ENCODE results near the gene BCL2L1.

The BCL2L1 gene

DNA sequence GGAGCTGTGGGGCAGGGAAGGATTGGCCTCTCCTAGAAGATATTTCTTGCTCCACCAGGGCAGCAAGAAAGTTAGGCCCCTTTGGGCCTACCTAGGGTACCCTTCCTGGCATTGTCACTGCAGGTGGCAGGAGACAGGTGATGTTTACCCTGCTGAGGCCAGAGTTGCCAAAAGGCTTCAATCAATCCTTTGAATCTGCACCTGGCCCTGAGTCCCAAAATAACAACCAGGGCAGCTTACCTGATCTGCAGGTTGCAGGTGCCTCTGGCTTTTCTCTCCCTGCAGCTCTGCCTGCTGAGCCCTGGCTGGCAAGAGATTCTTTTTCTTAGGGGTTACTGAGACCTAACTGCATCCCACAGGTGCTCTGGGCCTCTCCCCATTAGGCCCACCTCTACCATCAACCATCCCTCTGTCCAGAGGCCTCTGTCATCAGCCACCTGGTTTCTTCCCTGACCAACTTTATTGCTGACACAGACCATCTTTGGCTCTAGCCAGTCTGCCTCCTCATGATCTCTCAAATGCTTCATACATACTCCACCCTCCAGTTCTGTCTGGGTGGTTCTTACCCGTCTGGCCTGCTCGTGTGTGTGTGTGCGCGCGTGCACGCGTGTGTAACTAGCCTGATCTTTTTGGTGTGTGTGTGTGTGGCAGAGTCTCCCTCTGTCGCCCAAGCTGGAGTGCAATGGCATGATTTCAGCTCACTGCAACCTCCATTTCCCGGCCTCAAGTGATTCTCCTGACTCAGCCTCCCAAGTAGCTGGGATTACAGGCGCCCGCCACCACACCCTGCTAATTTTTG, 13.7 kb downstream of the BCL2L1 start:
- DNase-seq, result no peak

DNA sequence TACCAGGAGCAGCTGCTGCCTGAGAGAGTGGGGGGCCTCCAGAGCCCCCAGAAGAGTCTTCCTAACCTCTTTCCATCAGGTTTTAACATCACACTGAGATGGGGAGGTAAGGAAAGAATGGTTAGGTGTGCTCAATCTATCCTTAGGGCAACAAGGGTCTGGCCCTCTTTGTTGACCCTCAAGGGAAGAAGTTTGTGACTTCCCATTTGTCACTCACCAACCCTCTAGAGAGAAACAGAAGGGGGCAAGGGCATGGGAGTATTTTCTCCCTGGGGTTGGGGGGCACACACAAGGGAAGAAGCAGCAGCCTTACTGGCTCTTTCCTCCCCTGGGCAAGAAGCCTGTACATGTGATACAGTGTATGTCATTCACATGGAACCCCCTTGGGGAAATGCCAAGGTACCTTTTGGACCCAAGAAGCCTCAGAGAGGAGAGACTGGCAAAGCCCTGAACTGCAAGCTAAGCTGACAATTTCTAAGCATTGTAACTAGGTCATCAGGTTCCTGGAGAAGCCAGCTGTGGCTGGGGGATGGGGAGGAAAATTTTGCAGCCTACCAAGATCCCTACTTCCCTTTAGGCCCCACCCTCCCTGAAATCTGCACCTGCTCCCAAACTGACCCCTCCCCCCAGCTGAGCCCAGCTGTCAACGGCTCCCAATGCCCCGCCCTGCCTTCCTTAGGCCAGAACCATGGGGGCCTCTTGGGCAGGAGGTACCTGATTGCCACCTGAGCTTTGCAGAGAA, 14.5 kb downstream of the BCL2L1 start:
- DNase-seq, result no peak

DNA sequence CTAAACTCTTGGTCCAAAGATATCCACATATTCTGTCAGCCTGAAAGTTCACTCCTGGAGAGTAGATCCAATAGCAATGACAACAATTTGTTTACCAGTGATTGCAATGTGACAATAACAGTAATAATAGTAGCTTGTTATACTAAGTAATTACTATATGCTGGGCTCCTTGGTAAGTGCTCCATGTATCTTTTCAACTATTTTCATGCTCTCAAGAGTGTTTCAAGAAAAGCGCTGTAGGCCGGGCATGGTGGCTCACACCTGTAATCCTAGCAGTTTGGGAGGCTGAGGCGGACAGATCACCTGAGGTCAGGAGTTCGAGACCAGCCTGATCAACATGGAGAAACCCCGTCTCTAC, 15.4 kb downstream of the BCL2L1 start:
- no peak for DNase-seq

DNA sequence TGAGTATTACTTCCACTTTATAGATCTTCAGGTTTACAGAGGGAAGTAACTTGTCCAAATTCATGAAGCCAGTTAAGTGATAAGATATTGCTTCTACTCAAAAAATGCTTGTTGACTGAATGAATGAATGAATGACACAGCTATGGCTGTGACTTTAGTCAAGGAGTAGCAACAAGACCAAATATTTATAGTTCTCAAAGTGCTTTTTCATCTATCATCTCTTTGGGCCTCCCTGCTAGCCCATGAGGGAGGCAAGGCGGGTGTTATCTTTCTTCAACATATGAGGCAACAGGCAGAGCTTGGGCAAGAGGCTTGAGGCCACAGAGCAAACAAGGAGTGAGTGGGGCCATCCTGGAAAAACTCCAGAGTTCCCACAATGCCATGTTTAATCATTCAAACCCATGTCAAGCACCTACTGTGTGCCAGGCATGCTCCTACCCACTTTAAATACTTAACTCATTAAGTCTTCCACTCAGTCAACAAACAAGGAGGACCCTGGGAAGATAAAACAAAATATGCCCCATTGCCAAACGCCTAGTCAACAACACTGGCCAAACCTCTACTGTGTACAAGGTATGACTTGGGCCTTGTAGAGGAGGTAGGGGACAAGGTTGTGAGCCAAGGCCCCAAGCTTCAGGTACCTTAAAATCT, 15.9 kb downstream of the BCL2L1 start:
- no peak for DNase-seq

DNA sequence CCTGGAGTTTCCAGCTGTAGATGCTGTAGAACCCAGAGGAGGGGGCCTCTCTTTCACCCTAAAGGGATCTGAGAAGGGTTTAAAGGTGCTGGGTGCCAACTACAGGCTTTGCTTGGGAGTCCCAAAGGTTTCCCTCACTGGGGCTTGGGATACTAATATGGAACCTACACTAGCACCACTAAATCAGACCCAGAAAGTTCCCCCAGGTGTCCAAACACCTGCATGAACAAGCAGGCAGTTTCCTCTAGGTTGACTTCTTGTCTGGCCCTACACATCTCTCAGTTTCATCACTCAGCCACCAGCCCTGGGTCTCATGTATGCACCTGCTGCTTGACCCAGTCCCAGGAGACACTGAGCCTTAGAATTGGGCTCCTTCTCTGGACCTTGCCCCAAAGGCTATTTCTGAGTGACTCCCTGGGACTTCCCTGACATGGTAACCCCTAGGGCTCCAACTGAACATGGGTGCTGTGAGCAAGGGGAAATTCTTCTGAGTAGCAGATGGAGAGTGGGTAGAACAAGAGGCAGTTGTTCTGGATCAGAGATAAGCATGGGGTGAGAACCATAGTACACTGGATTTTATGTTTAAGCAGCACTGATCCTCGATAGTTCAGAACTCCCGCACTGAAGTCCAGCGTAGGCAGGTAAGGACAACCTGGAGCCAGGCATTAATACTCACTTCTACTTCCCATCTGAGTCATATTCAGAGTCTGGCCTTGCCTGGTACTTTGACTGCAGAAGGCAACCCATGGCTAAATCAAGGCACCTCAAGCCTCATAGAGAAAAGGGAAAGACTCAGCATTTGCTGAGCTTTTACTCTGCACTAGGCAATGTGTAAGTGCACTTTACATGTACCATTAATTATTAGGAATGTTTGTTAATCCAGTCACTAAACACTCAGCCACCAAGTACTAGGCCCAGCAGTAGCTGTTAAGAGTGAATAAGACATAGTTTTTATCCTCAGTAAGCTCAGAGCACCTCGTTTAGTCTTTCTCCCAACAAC, 16.8 kb downstream of the BCL2L1 start:
- no peak for DNase-seq

DNA sequence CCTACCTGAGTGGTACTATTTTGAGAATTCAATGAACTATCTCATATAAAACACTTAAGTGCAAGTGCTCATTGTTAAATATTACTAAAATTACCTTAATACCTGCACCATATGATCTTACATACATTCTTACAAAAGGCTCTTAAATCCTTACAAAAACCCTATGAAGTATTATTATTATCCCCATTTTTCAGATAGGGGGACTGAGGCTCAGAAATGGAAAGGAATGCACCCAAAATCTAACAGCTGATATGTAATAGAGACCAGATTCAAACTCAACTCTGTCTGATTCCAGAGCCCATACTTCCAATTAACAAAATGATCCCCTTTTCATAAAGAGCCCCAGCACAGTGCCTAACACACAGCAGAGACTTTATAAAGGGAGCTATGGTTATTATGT, 17.5 kb downstream of the BCL2L1 start:
- DNase-seq, result no peak

DNA sequence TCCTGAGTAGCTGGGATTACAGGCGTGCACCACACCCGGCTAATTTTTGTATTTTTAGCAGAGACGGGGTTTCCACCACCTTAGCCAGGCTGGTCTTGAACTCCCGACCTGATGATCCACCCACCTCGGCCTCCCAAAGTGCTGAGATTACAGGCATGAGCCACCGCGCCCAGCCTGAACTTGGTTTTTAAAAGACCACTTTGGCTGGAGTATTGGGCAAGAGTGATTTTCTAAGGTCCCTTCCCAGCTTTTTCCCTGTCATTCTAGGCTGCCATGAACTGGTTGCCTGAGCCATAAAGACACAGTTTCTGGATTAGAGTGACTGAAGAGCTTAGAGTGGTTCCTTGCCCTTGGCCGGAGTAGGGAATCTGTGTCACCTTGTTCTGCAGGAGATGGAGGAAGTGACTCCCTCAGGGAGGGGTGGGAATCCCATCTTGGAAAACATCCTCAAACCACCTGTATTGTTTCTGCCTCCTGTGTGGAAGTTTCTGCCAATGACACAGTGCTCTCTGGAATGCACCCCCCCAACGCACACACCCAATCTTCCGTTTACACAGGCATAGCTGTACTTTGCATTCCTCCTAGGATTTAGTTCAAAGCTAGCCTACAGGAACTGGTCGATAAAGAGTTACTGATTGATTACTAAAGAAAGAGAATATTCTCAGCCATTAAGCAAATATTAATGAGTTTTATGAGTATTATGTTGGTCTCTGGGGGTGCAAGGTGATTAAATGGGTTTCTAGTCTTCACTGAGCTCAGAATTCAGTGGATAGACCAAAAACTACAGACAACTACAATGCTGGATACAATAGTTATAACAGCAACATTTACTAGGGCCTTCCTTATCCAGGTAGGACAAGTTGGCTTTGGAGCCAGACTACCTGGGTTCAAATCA, 18.2 kb downstream of the BCL2L1 start:
- DNase-seq, result no peak

DNA sequence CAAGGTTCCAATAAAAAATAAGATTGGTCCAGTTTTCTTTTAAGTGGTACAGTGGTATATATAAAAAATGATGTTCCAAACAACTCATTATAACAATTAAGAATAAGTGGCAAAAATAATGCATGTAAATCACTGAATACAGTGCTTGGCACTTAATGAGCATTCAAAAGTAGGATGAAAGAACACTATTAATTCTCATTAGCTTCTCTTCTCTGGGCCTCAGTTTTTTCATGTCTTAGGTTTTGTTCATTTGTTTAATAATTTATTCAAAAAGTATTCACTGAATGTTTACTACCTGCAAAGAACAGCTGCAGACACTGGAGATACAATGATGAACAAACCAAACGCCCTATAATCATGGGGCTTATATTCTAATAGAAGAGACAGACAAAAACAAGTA, 21.1 kb downstream of the BCL2L1 start:
- no peak for DNase-seq

DNA sequence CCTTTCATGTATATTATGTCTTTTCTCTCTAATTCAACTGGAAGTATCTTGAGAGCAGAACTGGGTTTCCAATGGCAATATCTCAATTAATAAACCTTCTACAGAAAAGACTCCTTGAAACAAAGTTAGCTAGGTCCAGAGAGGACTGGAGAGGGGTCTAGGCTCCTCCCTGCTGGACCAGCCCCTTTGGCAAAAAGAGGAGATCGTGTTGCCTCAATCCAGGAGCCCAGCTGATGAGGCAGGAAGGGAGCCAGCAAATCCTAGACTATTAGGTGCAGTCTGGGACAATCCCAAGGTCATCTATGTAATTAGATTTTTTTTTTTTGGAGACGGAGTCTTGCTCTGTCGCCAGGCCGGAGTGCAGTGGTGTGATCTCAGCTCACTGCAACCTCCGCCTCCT, 21.9 kb downstream of the BCL2L1 start:
- DNase-seq, result no peak

DNA sequence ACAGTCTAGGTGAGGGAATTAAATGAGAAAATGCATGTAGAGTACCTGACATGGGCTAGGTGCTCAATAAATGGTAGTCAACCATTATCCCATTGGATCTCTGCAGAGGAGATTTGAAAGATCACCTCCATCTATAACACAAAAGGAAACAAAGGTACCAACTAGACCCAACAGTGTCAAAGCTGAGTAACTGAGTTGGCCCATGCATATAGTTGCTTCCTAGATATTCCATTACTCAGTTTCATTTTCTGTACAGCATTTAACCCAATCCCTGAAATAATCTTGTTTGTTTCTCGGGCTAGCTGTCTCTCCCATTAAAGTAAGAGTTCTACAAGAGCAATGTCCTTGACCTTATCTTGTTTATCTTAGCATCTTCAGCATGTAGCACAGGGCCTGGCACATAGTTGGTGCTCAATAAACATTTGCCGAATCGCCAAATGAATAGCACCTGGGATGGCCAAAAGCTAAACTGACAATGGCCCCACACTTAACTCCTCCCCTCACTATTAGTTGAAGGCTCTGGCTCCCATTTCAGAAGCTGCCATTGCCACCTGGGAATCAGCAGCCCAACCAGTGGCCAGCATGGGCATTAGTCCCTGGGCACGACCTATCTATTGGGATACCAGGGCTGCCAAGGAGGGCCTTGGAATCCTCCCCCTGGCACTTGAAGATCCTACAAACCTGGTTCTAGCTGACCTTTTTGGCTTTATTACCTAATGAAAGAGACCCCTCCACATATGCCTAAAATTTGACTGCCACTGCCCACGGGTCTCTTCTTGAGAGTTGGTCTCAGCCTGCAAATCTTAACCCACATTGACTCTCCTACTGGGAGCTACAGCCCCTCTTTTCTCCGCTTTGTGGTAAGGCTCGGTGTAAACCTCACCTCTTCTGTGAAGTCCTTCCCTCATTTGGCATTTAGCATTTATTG, 22.6 kb downstream of the BCL2L1 start:
- no peak for DNase-seq

DNA sequence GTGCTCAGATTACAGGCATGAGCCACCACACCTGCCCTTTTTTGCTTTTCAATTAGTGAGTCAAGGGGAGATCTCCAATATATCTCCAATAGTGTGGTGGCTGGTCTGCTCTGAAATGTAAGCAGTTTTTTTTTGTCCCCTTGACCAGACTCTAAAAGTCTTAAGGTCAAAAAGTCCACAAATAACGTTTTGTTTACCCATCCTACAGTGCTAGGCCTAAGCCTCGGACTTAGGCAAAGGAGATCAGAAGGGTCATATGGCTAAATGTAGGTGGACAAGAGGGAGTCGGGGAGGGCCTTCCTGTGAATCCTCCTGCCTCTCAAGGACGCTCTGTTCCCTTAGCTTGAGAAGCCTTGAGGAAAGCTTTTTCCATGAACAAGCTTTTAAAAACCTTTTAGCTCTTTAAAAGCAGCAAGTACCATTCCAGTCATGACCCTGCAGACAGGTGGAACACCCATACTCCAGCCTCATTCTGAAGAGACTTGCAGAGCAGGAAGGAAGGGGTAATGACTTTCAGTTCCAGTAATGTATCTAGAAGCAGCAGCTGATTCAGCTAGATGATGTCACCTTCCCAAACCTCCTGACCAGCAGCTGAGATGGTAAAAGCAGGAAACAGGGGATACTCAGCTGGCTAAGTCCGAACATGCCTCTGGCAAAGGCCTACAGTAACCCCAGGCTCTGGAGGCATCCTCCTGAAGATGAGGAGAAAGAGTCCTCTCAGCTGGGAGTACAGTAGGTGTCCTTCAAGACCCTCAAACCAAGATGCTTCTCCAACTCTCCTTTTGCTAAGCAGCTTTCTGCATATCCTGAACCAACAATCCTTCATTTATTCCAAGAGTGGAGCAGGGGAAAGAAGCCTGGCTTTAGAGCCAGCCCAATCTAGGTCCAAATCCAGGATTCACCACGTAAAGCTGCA, 23.6 kb downstream of the BCL2L1 start:
- no peak for DNase-seq

DNA sequence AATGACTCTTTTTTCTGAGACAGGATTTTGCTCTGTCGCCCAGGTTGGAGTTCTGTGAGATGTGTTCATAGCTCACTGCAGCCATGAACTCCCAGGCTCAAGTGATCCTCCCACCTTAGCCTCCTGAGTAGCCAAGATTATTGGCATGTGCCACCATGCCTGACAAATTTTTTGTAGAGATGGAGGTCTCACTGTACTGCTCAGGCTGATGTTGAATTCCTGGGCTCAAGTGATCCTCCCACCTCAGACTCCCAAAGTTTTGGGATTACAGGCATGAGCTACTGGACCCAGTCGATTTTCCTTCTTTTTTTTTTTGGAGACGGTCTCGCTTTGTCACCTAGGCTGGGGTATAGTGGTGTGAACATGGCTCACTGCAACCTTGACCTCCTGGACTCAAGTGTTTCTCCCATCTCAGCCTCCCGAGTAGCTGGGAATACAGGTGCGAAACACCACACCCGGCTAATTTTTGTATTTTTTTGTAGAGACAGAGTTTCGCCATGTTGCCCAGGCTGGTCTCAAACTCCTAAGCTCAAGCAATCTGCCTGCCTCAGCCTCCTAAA, 24.3 kb downstream of the BCL2L1 start:
- no peak for DNase-seq

DNA sequence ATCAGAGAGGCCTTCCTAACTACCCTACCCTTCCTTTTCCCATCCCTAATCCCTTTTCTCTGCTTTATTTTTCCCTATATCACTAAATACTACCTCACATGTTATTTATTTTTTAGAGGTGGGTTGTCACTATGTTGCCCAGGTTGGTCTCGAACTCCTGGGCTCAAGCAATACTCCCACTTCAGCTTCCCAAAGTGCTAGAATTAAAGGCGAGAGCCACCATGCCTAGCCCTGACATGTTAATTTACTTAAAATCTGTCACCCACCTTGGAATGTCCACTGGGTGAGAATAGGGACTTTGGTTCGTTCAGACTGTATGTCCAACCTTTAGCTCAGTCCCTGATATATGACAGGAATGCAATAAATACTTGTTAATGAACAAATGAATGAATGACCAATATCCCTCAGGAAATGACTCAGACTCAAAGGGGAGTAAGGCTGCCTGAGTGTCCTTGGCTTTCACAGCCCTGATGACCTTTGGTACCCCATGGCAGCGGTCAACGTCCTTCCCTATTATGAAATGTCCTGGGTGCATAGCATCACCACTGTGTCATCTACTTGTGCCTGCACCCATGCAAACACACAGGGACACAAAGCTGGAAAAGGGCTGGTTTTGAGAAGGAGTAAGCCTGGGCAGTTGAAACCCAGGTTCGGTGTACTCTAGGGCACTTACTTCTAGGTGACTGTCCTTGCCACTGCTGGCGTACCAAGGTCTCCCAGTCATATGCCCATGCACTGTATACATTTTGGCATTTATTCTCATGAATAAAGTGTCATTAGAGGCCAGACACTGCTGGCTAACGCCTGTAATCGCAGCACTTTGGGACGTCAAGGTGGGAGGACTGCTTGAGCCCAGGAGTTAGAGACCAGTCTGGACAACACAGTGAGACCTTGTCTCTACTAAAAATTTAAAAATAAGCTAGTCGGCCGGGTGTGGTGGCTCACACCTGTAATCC, 26.5 kb downstream of the BCL2L1 start:
- DNase-seq, result no peak

DNA sequence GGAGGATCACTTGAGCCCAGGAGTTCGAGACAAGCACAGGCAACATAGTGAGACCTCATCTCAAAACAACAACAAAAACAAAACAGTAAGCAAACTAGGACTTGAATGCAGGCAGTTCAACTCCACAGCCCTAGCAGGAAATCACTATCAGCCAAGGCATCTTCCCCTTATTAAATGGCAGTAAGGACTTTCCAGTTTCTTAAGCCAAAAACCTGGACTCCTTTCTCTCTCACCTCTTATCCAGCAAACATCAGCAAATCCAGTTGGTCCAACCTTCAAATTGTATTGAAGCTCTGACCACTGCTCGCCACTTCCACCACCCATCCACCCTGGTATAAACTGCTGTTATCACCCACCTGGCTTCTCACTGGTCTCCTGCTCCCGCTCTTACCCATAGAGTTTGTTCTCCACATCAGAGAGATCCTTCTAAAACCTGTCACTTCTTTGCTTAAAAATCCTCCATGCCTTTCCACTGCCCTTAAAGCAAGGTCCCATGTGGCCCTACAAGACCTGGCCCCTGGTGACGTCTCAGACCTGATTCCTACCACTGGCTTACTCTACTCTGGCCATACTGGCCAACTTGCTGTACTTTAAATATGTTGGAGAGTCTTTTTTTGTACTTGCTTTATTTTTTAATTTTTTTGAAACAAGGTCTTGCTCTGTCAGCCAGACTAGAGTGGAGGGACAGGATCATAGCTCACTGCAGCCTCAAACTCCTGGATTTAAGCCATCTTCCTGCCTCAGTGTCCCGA, 27.6 kb downstream of the BCL2L1 start:
- no peak for DNase-seq

DNA sequence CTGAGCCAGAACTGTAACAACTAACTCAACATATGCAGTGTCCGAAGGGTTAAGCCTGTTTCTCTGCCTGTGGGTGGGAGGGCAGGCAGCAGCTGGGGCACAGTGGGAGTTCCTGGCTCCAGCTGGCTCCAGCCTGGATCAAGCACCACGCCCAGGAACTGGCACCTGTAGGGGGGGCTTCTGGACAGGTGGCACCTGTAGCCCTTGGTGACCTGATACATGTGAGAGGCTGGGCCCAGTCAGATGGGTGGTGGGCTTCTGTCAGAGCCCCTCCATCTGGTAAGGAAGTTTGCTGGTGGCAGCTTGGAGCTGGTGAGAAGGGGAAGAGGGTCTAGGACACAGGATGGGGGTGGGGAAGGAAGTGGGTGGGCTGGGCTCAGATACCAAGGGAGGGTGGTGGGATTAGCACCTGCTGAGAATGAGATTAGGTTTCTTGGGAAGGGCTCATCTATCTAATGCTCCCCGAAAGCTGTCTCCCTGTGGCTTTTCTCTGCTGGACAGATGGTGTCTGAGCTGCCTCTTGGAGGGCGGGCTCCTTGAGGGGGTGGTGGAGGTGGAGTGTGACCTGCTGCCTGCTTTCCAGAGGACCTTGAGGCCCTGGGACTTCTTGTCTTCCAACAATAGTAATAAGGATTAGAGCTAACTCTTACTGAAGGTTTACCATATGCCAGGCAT, 28.5 kb downstream of the BCL2L1 start:
- no peak for DNase-seq

DNA sequence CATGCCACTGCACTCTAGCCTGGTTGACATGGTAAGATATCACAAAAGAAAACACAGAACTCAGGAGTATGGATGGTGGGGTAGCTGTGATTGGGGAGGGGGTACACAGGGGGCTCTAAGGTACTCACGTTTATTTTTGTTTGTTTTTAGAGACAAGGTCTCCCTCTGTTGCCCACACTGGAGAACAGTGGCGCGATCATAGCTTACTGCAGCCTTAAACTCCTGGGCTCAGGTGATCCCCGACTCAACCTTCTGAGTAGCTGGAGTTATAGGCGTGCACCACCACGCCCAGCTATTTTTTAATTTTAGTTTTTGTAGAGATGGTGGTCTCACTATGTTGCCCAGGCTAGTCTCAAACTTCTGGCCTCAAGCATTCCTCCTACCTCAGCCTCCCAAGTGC, 29.3 kb downstream of the BCL2L1 start:
- DNase-seq, result no peak

Measured in activated CD4-positive, alpha-beta T cell treated with anti-CD3 and anti-CD28 coated beads for 48 hours (primary cell).